Cerebellar nuclear complex (tissue), 1 donor: ENCODE measurements around the gene DFFB.

Experiments used
- DNase-seq, 2 experiments: peaks; one replicate each; lab custom pipeline; 2025; lab: John Stamatoyannopoulos, UW

Gene DFFB

DNA sequence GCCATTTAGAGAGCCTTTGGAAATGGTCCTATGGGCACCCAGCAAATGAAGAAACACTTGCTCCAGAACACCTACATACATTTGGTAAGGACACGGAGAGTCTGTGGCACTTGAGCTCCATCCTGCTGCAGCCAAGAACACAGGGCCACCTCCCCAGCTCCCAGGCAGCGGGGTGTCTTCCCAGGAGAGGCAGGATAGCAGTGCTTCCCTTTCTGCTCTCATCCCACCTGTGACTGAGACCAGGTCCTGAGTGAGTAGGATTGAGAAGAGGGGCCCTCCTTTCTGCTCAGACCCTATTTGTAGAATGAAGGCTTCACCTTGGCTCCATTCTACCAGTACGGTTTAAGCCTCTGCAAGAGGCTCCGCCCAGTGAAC is 38.7 kb downstream of the DFFB start:
- no peak for DNase-seq

DNA sequence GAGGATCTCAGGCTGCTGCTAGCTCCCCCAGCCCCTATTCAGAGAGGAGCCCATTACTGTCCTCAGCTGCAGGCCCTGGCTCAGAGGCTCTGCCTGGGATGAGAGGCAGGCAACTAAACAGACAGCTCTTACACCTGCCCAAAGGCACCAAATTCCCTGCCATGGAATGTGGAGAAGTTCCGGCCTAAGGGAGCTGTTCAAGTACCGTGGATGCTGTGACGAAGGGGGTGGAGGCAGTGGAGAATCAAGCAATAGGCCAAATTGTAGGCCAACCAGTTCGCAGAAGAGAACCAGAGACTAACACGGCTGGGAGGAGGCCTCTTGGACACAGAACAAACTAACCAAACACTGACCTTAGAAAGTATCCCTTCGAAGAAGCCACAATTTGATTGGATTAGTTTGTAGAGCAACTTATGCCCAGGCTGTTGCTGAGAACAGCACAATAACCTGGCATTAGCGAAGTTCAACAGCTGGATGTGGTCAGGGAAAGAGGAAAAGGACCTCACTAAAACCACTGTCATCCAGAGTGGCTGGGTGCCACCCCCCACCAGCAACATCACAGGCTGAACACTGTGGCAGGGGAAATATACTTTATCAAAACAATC is 39.2 kb downstream of the DFFB start:
- DNase-seq = no peak

DNA sequence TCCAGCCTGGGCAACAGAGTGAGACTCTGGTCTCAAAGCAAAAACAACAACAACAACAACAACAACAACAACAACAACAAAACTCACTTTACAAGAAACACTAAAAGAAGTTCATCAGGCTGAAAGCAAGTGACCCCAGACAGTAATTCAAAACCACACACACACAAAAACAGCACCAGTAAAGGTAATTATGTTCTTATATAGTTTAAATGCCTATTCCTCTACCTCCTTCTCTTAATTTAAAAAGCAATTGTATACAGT is 41.1 kb downstream of the DFFB start:
- no peak for DNase-seq

DNA sequence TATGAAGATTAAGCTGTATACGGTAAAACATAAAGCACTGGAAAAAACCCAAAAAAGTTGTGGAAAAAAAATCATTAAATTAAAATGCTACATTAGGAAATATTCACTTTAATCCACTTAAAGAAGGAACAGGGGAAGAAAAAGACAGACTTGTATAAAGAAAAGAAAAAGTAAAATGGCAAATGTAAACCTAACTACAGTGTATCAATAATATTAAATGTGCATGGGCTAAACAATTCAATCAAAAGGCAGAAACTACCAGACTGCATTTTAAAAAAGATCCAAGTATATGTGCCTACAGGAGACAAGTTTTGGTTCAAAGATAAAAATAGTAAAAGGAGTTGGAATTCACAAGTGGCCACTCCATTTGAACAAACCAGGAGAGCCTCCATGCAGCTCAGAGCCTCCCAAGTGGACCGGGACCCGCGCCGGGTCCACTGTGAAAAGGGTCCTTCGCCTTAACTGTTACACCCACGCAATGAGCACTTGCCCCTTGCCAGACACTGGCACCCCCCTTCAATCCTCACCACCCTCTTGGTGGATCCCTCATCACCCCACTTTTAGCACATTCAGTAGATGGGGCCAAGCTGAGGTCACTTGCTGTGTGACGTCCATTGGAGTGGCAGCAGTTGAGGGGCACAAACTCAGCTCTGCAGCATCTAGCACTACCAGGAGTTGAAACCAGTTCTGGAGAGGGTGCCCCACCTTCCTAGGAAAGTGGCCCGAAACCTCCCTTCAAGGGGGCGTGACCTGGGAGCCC is 41.9 kb downstream of the DFFB start:
- DNase-seq = no peak

DNA sequence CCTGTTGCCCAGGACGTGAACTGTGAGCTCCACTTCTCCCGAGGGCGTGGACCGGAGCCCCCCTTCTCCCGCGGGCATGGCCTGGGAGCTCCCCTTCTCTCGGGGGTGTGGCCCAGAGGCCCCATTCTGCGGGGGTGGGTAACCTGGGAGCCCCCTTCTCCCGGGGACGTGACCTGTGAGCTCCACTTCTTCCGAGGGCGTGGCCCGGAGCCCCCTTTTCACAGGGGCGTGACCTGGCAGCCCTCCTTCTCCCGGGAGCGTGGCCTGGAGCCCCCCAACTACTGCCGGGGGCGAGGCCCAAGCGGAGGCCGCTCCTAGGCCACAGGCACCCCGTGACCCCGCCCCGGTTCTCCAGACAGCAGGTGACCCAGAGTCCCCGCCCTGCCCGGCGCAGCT is 42.5 kb downstream of the DFFB start:
- DNase-seq = no peak

DNA sequence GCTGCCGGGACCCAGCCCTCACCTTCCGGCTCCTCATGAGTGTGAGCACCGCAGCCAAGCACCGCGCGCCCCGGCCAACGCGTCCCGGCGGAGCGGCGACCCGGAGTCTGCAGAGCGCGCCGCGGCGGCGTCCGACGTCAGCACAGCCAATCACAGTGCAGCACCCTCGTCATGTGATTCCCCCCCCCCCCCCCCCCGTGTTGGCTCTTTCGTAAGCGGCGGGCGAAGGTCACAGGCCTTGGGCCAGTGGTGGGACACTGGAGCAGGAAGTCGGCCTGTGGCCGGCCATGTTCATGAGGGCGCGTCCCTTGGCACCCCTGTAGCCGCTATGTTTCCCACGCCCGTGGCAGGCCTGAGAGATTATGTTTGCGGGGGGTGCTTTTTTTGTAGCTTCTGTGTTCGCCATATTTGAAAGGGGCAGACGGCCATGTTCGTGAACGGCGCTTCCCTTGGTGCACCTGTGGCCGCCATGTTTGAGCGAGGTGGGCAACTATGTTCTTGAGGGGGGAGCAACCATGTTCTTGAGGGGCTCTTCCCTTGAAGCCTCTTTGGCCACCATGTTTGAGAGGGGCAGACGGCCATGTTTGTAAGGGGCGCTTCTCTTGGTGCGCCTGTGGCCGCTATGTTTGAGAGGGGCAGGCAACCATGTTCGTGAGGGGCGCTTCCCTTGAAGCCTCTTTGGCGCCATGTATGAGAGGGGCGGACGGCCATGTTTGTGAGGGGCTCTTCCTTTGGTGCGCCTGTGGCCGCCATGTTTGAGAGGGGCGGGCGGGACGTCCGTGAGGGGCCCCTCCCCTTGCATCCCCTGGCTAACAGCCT is 43.1 kb downstream of the DFFB start, which contains the start of gene C1orf174:
Gene C1orf174 (minus strand): TSS at position 123 of the 819 bp plus-strand sequence. CDS start 86 bp downstream, at position 37.
- peak; percentile 83 to 97 for DNase-seq

DNA sequence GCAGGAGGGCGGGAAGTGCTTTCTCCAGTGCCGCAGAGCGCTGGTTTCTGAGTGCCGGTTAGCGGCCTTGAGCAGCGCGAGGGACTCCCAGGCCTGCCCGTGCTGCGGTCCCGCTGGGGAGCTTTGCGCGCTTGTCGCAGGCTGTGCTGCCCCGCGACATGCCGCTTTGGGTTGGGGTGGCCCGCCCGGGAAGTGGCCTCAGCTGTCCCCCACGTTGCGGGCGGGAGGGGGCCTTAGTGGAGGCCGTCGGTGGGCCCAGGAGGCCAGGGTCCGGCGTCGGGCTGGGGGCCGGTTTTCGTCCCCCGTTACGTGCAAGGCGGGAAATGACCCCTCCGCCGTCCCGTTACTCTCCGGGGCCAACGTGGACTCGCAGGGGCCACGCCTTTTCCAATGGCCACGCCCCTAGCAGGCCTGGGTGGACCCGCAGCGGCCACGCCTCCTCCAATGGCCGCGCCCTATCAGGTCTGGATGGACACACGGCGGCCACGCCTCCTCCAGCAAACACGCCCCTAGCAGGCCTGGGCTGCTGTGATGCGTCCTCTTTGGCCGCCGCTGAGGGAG is 43.8 kb downstream of the DFFB start:
- peak; percentile 44 to 92 for DNase-seq

DNA sequence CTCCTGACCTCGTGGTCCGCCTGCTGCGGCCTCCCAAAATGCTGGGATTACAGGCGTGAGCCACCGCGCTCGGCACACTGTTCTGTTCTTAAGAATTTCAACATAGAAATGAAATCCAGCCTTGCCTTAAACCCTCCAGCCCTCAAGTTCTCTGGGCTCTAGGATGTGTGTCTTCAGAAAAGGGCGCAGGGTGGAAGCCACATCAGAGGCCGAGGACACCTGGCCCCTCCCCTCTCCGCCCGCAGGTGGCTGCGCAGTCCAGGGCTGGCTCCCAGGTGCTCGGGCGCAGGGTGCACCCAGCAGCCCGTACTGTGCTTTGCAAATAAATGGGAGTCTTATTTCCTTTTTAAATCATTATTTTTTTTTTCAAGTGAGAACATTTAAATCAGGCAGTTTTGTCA is 44.8 kb downstream of the DFFB start:
- DNase-seq = no peak

DNA sequence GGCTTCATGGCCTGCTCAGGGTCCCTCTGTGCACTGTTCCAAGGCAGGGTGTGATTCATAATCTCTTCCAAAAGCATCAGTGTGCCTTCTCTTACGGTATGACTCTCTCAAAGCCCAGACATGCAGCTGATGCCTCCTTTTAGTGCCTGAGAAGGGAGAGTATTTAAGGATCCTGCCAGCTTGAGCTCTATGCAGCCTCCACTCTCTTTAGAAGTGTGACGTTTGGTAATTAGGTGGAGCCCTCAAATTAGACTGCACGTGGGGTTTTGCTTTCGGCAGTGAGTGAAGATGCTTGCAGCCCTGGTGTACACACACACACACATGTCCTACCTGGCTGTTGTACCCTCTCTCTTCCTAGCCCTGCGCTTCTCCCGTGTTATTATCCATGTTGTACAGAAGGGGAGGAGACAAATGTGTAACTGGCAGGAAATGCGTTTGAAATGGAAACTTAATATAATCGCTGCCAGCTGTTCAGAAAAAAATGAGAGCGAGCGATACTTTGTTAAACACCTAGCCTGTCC is 45.4 kb downstream of the DFFB start:
- DNase-seq = no peak

DNA sequence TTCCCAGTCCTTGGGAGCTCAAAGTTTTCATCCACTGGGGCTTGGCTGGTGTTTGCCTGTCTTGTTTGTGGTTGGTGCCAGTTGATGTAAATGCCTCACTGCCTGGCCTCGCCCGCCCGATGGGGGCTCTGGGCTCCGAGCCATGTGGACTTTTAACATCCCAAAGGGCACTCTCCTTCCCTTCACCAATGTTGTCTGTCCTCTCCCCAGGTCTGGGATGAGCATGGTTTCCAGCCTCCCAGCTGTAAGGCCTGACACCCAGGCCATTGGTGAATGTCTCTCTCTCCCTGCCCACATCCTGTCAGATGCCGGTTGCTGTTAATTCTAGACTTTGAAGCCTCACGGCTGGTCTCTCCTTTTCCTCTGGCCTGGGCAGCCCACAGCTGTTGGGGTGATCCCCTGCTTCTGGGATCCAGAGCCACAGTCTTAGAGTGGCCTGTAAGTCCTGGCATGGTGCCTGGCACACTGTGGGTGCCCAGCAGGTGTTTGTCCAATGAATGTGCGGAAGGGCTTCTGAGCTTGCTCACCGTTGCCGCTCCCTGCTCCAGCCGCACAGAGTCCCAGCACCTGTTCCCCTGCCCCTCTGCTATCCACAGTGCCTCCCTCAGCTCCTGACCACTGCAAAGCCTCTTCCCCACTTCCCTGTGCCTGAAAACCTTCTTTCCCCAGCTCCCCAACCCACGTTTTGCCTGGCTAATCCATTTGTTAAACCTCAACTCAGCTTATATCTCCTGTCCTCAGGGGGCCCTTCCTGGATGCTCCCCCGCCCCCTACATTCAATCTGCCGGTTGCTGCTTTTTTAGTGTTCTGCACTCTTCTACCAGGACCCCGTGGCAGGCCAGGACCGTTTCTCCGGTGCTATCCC is 46.1 kb downstream of the DFFB start:
- no peak for DNase-seq

DNA sequence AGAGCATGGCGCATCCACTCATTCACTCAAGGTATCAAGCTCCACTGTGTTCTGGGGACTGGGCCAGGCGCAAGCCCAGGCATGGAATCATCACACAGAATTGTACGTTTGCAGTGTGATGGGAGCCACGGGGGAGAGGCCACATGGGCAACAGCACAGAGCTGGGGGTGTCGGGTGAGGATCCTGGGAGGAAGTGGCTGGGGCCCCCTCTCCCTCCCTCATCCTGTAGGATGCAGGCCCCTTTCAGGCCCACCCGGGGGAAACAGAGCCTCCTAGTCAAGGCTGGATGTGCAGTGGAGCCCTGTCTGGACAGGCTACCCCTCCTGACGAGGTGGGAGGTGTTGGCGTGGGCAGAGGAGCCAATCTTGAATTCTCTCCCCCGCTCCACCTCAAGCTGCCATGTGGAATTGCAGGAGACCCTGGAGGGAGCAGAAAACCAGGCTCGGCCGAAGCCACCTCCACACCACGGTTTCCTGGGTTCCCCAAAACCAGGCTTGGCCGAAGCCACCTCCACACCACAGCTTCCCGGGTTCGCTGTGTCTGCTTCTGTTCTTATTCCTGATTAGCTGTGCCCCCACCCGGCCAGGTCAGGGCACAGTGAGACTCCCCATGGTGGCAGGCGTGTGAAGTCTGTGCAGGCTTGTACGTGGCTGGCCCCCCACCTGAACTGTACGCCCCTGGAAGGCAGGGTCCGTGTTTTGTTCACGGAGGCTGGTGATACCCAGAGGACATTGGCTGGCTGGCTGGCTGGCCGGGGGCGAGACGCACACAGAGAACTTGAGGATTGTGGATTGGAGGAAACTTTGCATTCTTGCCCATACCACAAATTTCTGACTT is 46.9 kb downstream of the DFFB start:
- no peak for DNase-seq

DNA sequence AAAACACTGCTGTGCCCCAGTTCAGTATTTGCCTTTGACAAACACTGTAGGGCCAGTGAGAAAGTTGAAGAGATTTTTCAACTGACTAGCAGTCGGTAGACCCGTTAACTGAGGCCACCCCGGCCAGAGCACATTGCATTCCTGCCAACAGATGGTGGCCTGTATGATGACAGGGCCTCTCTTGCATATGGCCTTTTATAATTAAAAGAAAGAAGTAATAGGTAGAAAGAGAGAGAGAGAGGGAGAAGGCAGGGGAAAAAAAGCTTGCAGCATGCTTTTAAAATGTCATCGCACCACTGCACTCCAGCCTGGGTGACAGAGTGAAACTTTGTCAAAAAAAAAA is 47.5 kb downstream of the DFFB start:
- no peak for DNase-seq

DNA sequence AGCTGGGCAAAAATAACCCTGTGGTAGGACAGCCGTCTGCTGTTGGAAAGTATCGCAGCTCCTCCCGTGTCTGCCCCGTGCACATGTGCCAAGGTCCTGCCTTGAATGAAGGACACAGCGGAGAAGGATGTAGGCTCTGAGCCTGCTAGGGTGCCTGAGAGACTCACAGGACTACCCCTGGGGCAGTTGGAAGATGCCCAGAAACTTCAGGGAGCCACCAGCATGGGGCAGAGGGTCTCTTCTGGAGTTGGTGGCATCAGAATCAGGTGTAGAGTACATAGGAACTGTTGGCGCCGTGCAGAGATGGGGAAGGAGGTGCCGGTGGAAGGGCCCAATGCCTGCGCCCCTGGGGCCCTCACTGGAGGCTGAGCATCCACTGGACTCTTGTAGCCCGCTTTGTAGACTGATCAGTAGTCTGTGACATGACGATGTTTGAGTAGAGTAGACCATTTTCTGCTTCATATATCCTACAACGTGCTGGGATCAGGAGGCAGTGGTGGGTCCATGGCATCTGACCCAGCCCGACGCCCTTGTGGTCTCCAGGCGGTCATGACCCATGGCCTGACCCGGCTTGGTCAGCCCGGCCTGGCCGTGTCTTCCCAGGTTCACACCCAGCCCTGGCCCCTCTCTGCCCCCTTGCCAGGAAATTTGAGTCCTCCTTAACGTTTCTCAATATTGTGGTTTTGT is 48.1 kb downstream of the DFFB start:
- DNase-seq = no peak

DNA sequence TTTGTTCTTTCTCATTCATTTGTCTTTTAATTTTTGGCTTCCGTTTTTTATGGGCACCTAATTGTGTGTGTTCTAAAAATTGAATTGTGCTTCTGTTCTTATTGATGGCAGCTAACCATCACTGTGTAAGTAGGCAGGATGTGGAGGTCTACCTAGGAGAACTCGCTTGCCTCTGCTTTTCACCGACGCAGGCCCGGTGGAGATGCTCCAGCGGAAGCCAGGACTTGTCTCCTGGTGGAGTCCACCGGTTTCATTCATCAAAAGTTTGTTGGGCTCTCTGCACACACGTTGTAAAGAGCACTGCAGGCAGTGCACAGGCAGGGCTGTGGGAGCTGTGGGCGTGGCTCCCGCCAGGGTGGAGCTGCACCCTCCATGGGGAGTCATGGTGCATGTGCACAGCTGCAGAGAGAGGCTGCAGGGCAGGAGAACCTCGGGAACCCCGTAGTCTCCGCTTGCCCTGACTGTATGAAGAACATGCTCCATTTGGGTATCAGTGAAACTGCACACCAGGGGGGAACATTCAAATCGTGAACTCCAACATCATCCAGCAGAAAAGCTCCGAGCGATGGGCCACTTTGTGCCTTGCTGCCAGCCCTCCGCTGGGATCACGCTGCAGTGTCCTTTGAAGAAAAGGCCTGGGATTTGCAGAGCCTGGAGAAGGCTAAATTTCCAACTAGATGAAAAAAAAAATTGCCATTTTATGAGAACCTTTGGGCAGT is 48.8 kb downstream of the DFFB start:
- no peak for DNase-seq

DNA sequence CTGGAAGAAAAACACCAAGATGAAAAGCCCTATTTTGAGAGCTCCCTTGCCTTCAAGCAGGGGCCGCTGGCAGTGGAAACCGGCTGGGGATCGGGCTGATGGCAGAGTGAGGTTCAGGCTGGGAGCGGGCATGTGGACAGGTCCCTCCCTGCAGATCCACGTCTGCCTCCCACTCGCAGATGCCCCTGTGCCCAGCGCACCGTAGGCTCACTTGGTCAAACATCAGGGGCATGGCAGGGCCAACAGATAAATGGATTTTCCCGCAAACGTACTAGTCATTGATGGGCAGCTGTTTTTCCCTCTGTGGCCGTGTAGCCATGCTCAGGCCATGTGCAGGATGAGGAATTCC is 49.4 kb downstream of the DFFB start:
- DNase-seq = no peak

DNA sequence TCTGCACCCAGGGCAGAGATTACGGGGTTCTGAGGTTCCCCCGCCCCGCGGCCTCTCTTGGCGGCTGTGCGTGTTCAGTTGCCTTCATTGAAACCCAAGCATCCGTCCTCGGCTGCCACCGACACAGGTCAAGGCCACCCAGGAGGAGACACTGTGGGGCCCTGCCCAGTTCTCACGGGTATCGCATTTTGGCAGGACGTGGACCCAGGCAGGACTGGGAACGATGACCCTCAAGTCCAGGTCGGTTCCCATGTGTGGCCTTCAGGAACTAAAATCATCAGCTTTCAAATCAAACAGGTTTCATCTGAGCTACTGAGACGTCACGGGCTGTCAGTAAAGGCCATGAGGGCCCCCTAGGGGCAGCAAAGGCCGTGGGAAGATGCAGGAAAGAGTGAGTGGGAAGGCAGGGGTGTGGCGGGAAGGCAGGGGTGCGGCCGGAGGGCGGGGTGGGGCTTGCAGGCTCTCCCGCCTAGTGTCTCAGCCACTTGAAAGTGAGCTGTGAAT is 49.8 kb downstream of the DFFB start:
- DNase-seq = no peak

DNA sequence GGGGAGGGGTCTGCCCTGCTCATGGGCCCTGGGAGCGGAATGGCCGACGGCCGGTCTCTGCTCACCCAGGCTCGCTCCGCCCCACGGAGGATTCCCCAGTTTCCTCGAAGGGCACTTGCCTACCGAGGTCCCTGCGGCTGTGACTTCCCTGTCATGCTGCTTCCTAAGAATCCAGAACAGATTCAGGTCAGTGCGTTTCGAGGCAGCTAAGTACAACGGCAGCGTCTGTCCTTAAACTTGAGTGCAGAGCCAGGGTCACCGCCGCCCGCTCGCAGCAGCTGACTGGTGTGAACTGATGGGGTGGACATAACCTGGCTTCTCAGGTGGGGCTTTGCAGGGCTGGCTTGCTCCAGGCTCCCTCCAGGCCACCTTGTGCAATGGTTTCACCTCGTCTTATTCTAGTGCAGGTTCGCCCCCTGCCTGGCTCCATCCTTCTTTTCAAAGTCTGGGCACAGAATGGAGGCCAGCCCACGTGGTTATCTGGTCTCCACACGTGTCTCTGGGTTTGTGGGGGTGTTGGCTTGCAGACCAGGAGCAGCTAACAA is 50.4 kb downstream of the DFFB start:
- DNase-seq = no peak

DNA sequence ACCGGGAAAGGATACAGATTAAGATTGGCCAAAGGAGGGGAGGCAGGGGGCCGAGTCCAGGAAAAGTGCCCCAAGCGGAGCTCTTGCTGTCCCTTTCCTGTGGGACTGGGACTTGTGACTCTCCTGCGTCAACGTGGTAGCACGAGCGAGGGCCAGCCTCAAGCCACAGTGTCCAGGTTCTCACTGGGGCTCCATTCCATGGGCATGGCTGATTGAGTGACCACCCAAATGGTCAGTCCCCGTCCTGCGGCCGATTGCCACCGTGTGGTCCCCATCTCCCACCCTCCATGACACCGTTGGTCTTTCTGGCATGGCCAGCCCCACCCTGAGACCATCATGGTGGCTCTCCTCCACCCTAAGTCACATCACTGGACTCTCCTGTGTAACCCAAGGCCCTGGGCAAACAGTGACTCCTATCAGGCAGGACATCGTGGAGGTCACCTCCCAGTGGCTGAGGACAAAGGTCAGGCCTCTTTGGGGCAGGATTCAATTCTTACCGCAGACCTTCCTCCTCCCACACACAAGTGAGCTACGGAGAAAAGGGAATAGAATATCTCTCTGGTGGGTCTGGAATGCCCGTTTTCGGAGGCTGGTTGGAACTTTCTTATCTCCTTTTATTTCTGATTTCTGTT is 51.7 kb downstream of the DFFB start:
- DNase-seq = no peak

DNA sequence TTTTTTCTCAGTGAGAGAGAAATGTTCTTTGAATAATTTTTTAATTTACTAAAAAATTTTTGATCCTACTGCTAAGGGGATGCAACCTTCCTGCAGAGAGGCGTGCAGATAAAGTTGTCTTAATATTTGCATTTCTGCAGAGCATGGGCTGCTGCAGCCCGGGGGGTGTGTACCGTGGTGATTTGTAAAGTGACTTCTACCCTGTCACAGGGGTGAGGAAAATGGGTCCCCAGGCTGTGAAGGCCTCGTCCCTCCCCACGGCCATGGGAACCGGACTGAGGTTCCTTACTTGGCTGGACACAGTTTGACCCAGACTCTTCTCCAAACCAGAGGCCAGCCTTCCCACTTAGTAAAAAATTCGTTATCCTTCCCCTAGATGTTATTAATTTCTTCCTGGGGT is 52.3 kb downstream of the DFFB start:
- DNase-seq = no peak
